KBM-7 (cell line): Measurements from ENCODE around the gene SYNGR1.
"Not testable (repeated sequence)": the region's sequence is repeated elsewhere in the genome, so short reads cannot be mapped to it uniquely, and the experiment has no call there.

Experiments
- DNase-seq: peaks from one replicate; pipeline ENCODE4 v3.0.0-alpha.2; 2015
- in situ Hi-C: fragments of 300-500 bp; cut with MboI; formaldehyde crosslinking; loops from 2 replicates; pipeline ENCODE4 v1.14.3; 2020; ENCODE audit warnings: low sequenced_read_pairs, low pct_unique_long_range_greater_than_20kb, mixed read lengths

Gene SYNGR1

GRCh38 chr22:39344046-39344390 is 5.8 kb upstream of the SYNGR1 start:
- in situ Hi-C loops: no loop called here
- DNase-seq: no peak

GRCh38 chr22:39345231-39345630 is 4.6 kb upstream of the SYNGR1 start:
- no peak for DNase-seq
- in situ Hi-C loops: no loop called here

- in situ Hi-C loops: no loop called here
- DNase-seq: peak; percentile 69
Observed at GRCh38 chr22:39348909-39349505, 784 bp upstream of the SYNGR1 start.

- no peak for DNase-seq
- in situ Hi-C loops: no loop called here
Observed at GRCh38 chr22:39349506-39349966, 255 bp upstream of the SYNGR1 start.

GRCh38 chr22:39350757-39351688 is 1.2 kb downstream of the SYNGR1 start:
- in situ Hi-C loops: no loop called here
- DNase-seq: no peak

GRCh38 chr22:39351689-39352214 is 2.0 kb downstream of the SYNGR1 start:
- in situ Hi-C loops: no loop called here
- DNase-seq: peak; percentile 23

GRCh38 chr22:39352306-39352891 is 2.6 kb downstream of the SYNGR1 start:
- in situ Hi-C loops: no loop called here

GRCh38 chr22:39353346-39353745 is 3.6 kb downstream of the SYNGR1 start:
- no peak for DNase-seq
- in situ Hi-C loops: no loop called here

More at GRCh38 chr22:39352306-39352891, 2.6 kb downstream of the SYNGR1 start:
- DNase-seq: no peak

GRCh38 chr22:39355080-39355479 is 5.3 kb downstream of the SYNGR1 start:
- no peak for DNase-seq
- in situ Hi-C loops: no loop called here

GRCh38 chr22:39355805-39356204 is 6.0 kb downstream of the SYNGR1 start:
- in situ Hi-C loops, DNase-seq: not testable (repeated sequence)

- DNase-seq: no peak
- in situ Hi-C loops: no loop called here
Observed at GRCh38 chr22:39356464-39356863, 6.7 kb downstream of the SYNGR1 start.

GRCh38 chr22:39357110-39358108 is 7.6 kb downstream of the SYNGR1 start:
- DNase-seq, in situ Hi-C loops: not testable (repeated sequence)

GRCh38 chr22:39358197-39358596 is 8.4 kb downstream of the SYNGR1 start:
- DNase-seq, in situ Hi-C loops: not testable (repeated sequence)

- DNase-seq: no peak
- in situ Hi-C loops: no loop called here
Observed at GRCh38 chr22:39359659-39360195, 9.9 kb downstream of the SYNGR1 start.

GRCh38 chr22:39360242-39360641 is 10.5 kb downstream of the SYNGR1 start:
- in situ Hi-C loops: no loop called here
- DNase-seq: no peak

GRCh38 chr22:39360674-39361413 is 11.1 kb downstream of the SYNGR1 start:
- no peak for DNase-seq
- in situ Hi-C loops: no loop called here

GRCh38 chr22:39361496-39361895 is 11.7 kb downstream of the SYNGR1 start:
- no peak for DNase-seq
- in situ Hi-C loops: no loop called here

GRCh38 chr22:39362271-39362670 is 12.5 kb downstream of the SYNGR1 start:
- in situ Hi-C loops: no loop called here

More at GRCh38 chr22:39362271-39362670, 12.5 kb downstream of the SYNGR1 start:
- no peak for DNase-seq
